ENCODE data around the gene PREP. TPM values are rescaled to one million over a fixed set of nuclear protein-coding genes. Genes with fewer than 3 reads are reported as not detected.

The PREP gene
- total and polyA plus RNA-seq, 2 of the 8 experiments (the other 6 are each of a cell fraction or from before 2014, with no cell fraction given): 26.8 to 70.0 TPM

- Histone ChIP-seq H3K14ac (ENCODE audit: insufficient read length) (no peak overlapping the region), H4K20me1 (replicated peaks in 1 of 2; ENCODE audit: control insufficient read depth in 1 of 2, insufficient read depth in 2 of 2, low read length in 2 of 2) (no peaks in the 10 kb centered on the region), H3K23me2 (ENCODE audit: low read depth, low read length) (no peaks in the 10 kb centered on the region), H2BK5ac (ENCODE audit: low read depth, low read length) (no peak overlapping the region), H3K79me1 (ENCODE audit: low read depth, low read length) (no peaks in the 10 kb centered on the region), H3K4me1 (replicated peaks in 1 of 4; ENCODE audit: control insufficient read depth in 3 of 4, insufficient read depth in 4 of 4, low read length in 3 of 4) (peaks cover 0 to 4% (median 3%) of the 10 kb centered on the region in 4 experiments; a peak in 3 of 7 replicates), H3K56ac (replicated peaks; ENCODE audit: insufficient read length, low read depth, low read length) (no peak overlapping the region), H3K79me2 (ENCODE audit: control insufficient read depth in 1 of 2, insufficient read depth in 2 of 2, low read length in 2 of 2) (no peaks in the 10 kb centered on the region), H3K4me3 (ENCODE audit: extremely low read depth in 1 of 4, insufficient read depth in 2 of 4, low read depth in 3 of 4, low read length in 4 of 4) (no peak overlapping the region), H4K5ac (ENCODE audit: insufficient read length, low read depth, low read length) (peak overlapping the region; percentile 22), H2AFZ (ENCODE audit: low read length) (no peak overlapping the region), H3K9ac (replicated peaks in 1 of 4; ENCODE audit: extremely low read depth in 1 of 4, low read depth in 3 of 4, low read length in 3 of 4) (no peak overlapping the region), H2BK20ac (ENCODE audit: low read length) (no peak overlapping the region), H3K27me3 (replicated peaks in 1 of 4; ENCODE audit: control insufficient read depth in 3 of 4, extremely low read depth in 1 of 4, insufficient read depth in 3 of 4, low read length in 3 of 4) (no peaks in the 10 kb centered on the region), H3K27ac (ENCODE audit: low read depth, low read length) (no peak overlapping the region), H4K91ac (replicated peaks; ENCODE audit: insufficient read length, low read length) (no peak overlapping the region), H3K18ac (ENCODE audit: extremely low read depth, low read length) (peak overlapping the region; percentile 62; the same call in 1 of the 2 replicates), H3K9me3 (ENCODE audit: insufficient read depth in 2 of 2, low read depth in 1 of 2, low read length in 1 of 2) (no peaks in the 10 kb centered on the region), H3K23ac (ENCODE audit: insufficient read length) (no peak overlapping the region), H3K4ac (replicated peaks; ENCODE audit: insufficient read length, low read depth, low read length) (no peak overlapping the region), H2BK15ac (ENCODE audit: low read length) (no peak overlapping the region), H4K8ac (ENCODE audit: extremely low read depth, insufficient read depth, low read length) (no peak overlapping the region), H3K4me2 (ENCODE audit: insufficient read depth in 1 of 2, low read depth in 2 of 2, low read length in 2 of 2) (no peak overlapping the region), H2AK5ac (ENCODE audit: low read depth, low read length) (no peak overlapping the region), H2BK12ac (ENCODE audit: low read depth, low read length) (no peak overlapping the region), H3K36me3 (ENCODE audit: control insufficient read depth in 2 of 4, insufficient read depth in 4 of 4, low read length in 3 of 4) (peaks cover 0 to 9% (median 6%) of the 10 kb centered on the region in 4 experiments; a peak in 5 of 8 replicates), H2BK120ac (replicated peaks; ENCODE audit: low read depth, low read length) (no peak overlapping the region)
- FAIRE-seq: no peak
- CTCF ChIA-PET (ENCODE audit: partially characterized antibody): interaction anchor here (1.6 to 2.5 kb wide), 2 partner anchors 11 kb away, joined by 5 to 10 read pairs; no protein-coding TSS in a partner anchor
- DNase-seq (ENCODE audit: low read depth in 1 of 2, low spot score in 2 of 2): no peak
- 74% methylated on average over 8 of the region's 8 CpGs; no CpG with 5 or more reads in 1 of the 2 experiments for WGBS, 2 experiments (ENCODE audit: extremely low coverage in 1 of 2, insufficient coverage in 1 of 2, insufficient read length in 1 of 2, insufficient replicate concordance in 2 of 2, low coverage in 1 of 2, low lambda C conversion rate in 2 of 2, missing lambda C conversion rate in 1 of 2)
- POLR2A ChIA-PET (ENCODE audit: partially characterized antibody): no interaction called here
- TF ChIP-seq SIX5 (IDR thresholded peaks at IDR 0.05; ENCODE audit: low read depth, low read length) (no peak), YY1 (IDR thresholded peaks at IDR 0.05; ENCODE audit: low read depth, low read length) (no peak)
Measured at GRCh38 chr6:105273589-105273988, 129.3 kb downstream of the PREP start.

All from H1 (cell line).